Subcutaneous adipose tissue (tissue), 4 donors: Measurements from ENCODE around the gene ARV1. TPM values are rescaled to one million over a fixed set of nuclear protein-coding genes. Genes with fewer than 3 reads are reported as not detected.

ENCODE experiments used
- total RNA-seq, 4 donors: library from RNA; depleted of rRNA; stranded (reverse); fragments of >200 nt; gene quantifications; one replicate each; pipeline ENCODE4 v1.1.0, GENCODE V29; 2016
- TF ChIP-seq, protein P1 (sequence below): fragments of 450-650 bp; IDR thresholded peaks from one replicate; pipeline ENCODE4 v1.5.1; 2016; ENCODE audit warnings: low read depth, mild to moderate bottlenecking, control low read depth, antibody characterized with exemption, moderate library complexity

The ARV1 gene
- total RNA-seq = 10 to 100 TPM; 15.4 to 32.6 (median 19.5) TPM

DNA sequence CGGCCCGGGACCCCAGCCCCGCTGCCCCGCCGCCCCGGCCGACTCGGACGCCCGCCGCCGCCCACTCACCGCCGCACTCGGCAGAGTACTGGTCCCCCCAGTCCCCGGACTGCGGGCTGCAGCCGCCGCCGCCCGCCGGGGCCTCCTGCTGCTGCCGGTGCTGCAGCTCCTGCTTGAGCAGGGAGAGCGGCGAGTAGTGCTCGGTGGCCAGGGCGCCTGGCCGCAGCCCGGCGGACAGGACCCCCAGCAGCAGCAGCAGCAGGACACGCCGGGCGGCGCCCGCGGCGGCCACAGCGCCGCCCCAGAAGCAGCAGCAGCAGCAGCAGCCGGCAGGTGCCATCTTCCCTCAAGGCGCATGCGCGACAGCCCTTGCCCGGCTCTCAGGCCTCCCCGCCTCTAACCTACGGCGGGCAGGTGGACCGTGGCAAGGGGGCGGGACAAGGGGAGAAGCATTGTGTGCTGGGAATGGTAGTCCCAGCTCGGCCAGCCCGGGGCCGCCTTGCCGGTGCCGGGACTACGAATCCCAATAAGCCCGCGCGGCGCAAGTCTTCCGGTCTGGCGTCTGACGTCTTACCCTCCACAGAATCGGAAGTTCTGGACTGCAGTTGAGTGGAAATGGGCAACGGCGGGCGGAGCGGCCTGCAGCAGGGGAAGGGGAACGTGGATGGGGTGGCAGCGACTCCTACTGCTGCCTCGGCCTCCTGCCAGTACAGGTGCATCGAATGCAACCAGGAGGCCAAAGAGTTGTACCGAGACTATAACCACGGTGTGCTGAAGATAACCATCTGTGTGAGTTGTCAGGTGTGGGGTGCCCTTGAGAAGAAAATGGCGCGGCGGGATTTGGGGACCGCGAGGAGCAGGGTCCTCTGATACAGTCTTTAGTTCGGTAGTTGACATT is at the start of gene ARV1, which contains the start of gene TTC13:
TSS of gene ARV1 (plus strand) at position 604 of the 898 bp plus-strand sequence. CDS start at position 616, 12 bp downstream.
TSS of gene TTC13 (minus strand) at position 371 of the 898 bp plus-strand sequence. CDS start at position 340, 31 bp downstream.
- TF ChIP-seq, protein P1, sequence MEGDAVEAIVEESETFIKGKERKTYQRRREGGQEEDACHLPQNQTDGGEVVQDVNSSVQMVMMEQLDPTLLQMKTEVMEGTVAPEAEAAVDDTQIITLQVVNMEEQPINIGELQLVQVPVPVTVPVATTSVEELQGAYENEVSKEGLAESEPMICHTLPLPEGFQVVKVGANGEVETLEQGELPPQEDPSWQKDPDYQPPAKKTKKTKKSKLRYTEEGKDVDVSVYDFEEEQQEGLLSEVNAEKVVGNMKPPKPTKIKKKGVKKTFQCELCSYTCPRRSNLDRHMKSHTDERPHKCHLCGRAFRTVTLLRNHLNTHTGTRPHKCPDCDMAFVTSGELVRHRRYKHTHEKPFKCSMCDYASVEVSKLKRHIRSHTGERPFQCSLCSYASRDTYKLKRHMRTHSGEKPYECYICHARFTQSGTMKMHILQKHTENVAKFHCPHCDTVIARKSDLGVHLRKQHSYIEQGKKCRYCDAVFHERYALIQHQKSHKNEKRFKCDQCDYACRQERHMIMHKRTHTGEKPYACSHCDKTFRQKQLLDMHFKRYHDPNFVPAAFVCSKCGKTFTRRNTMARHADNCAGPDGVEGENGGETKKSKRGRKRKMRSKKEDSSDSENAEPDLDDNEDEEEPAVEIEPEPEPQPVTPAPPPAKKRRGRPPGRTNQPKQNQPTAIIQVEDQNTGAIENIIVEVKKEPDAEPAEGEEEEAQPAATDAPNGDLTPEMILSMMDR = no peak

DNA sequence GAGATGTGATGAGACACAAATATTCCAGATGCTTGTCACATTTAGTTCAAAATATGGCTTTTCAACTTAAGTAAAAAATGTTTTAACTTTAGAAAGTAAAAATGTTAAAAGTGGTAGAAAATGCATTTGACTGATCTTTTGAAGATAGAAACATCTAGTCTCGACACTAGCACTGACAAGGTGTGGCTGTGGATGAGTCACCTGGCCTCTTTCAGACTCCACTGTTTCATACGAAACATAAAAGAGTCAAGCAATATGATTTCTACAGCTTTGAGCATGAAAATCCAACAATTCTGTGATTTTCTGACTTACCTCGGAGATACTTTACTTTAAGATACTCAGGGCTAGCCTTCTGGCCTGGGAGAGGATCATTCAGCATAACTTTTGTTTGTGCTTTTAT is 47.9 kb upstream of the ARV1 start:
- TF ChIP-seq, protein P1 = no peak

DNA sequence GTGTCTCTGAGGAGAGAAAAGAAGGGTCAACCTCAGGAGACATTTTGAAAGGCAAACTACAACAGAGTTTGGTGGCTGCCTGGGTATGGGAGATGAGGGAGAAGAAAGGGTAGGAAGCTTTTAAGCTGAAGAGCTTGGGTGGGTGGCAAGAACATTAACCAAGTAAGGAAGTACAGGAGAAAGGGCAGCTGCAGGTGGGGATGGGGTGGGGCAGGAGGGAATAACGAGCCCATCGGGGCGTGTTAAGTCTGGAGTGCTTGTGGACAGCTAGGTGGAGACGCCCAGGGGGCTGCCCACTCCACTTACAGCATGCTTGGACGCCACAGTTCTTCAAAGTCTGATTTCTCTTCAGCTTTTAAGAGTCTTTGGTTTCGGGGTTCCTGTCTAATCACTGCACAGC is 43.0 kb upstream of the ARV1 start:
- TF ChIP-seq, protein P1 = no peak

DNA sequence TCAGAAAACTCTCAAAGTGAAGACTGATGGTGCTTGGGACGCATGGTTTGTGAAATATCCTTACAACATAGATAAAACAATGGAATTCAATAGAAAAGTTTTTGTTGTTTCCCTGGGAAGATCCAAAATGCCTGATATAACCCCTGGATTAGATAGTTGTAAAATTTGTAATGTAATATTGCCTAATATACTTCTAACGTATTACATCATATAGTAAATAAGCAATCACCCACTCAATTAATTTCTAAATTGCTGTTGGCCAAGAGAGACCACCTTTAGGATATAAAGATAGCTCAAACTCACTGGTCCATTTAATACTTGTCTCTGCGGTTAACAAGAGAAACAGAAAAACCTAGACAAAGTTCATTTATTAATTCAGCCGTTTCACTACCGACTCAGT is 42.4 kb upstream of the ARV1 start:
- TF ChIP-seq, protein P1 = no peak

DNA sequence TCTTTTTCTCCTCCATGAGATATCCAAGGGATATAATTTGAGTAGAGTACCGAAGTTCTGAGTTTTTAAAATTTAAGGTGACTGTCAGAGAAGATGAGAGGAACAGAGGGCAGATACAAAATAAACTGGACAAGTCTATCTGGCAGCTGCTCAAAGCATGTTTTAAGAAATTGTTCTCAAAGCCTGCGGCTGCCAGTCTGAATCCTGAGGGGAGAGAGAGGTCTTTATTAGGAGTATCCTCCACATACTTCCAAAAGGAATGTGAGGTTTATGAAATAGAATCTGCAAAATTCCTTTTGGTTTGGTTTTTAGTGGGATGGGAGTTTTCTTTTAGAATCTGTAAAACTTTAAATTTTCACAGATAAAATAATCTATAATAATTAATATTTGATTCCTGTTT is 41.5 kb upstream of the ARV1 start:
- TF ChIP-seq, protein P1 = no peak

DNA sequence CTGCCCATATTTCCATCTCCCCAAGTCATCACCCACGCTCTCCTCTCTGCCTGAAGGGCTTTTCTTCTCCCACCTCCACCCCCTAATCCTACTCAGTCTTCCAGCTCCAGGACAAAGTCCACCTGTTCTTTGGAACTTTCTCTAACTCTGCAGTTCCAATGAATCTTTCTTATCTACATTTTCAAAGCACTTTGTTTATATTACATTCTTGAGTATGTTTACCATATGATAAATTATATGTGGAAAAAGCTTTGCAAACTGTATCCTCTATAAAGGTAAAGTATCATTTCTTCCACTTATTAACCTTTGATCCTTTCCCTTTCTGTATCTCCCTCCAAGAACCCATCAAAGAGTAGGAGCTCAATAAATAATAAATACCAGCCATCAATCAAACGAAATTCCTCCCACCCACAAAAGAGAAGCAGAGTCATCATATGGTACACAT is 39.9 kb upstream of the ARV1 start:
- TF ChIP-seq, protein P1 = no peak

DNA sequence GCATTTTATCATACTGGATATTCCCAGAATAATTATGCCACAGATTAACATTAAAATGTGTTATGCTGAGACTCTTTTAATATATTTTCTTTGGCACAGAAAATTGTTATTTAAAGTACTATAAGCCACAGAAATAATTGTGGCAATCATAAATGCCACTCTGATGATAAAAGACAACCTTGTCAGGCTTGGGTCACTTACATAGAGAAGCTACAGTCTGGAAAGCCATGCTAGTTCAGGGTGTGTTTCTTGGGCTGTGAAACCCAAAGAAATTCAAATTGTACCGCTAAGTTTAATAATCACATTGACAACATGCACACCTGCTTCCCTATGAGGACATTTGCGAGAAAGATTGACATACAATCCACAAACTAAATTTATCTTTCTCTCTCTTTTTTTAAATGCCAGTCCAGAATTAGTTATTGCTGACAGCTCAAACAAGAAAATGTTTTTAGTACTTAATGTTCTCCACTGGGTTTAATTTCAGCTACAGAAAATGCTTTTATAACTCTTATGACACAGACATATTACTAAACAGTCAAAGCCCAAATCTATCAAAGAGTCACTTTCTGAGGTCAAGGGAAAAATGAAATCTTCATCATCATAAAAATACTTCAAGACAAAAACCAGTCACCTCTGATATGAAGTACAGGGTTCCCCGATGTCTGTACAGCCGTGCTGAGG is 38.9 kb upstream of the ARV1 start:
- TF ChIP-seq, protein P1 = no peak
